Stimulated activated naive CD4-positive, alpha-beta T cell (primary cell): ENCODE measurements around the gene SYNCRIP.
A peak's percentile ranks its signal among the peaks of the same experiment; 100 is the strongest.
"Not testable (repeated sequence)": the region's sequence is repeated elsewhere in the genome, so short reads cannot be mapped to it uniquely, and the experiment has no call there.

Experiments used
- DNase-seq, 6 experiments: peaks; one replicate each; lab custom pipeline; 2025; lab: John Stamatoyannopoulos, UW

Gene SYNCRIP

GRCh38 chr6:85670573-85670972 lies 27.9 kb upstream of the SYNCRIP start:
- DNase-seq, result no peak

GRCh38 chr6:85669735-85670194 lies 27.1 kb upstream of the SYNCRIP start:
- peak in 4 of 6 experiments; percentile 12 to 49 (median 42) for DNase-seq

GRCh38 chr6:85662251-85662650 lies 19.6 kb upstream of the SYNCRIP start:
- DNase-seq, result no peak

- DNase-seq, result no peak
Observed at GRCh38 chr6:85660181-85660611, 17.5 kb upstream of the SYNCRIP start.

- DNase-seq, result no peak
Observed at GRCh38 chr6:85650606-85651005, 7.9 kb upstream of the SYNCRIP start.

- no peak for DNase-seq
Observed at GRCh38 chr6:85644279-85644762, 1.6 kb upstream of the SYNCRIP start.

- DNase-seq, result peak; percentile 60 to 89 (median 80)
Observed at GRCh38 chr6:85643537-85644278, 1.0 kb upstream of the SYNCRIP start.

GRCh38 chr6:85641897-85642773 lies 551 bp downstream of the SYNCRIP start:
- DNase-seq, result peak; percentile 42 to 64 (median 60)

GRCh38 chr6:85641522-85641896 lies 1.2 kb downstream of the SYNCRIP start:
- no peak for DNase-seq

GRCh38 chr6:85640821-85641220 lies 1.9 kb downstream of the SYNCRIP start:
- DNase-seq, result no peak

- DNase-seq, result no peak
Observed at GRCh38 chr6:85637579-85637978, 5.1 kb downstream of the SYNCRIP start.

- DNase-seq, result no peak
Observed at GRCh38 chr6:85632164-85632942, 10.3 kb downstream of the SYNCRIP start.

- not testable (repeated sequence) for DNase-seq
Observed at GRCh38 chr6:85631117-85631516, 11.6 kb downstream of the SYNCRIP start.

GRCh38 chr6:85628353-85628752 lies 14.3 kb downstream of the SYNCRIP start:
- no peak for DNase-seq

- DNase-seq, result no peak
Observed at GRCh38 chr6:85620308-85620707, 22.4 kb downstream of the SYNCRIP start.

GRCh38 chr6:85614780-85615179 lies 27.9 kb downstream of the SYNCRIP start:
- DNase-seq, result no peak

- DNase-seq, result no peak
Observed at GRCh38 chr6:85612690-85613474, 29.8 kb downstream of the SYNCRIP start.

GRCh38 chr6:85610182-85610895 lies 32.3 kb downstream of the SYNCRIP start:
- DNase-seq, result no peak

- no peak for DNase-seq
Observed at GRCh38 chr6:85602100-85602499, 40.6 kb downstream of the SYNCRIP start.

- DNase-seq, result peak in 1 of 6 experiments; percentile 8
Observed at GRCh38 chr6:85600713-85601313, 41.9 kb downstream of the SYNCRIP start.
